ENCODE measurements around the gene SPECC1. TPM values are rescaled to one million over a fixed set of nuclear protein-coding genes. Genes with fewer than 3 reads are reported as not detected.

The SPECC1 gene
- total and polyA plus RNA-seq, 3 donors from 2014 or later = 78.6 to 160 (median 148) TPM

DNA sequence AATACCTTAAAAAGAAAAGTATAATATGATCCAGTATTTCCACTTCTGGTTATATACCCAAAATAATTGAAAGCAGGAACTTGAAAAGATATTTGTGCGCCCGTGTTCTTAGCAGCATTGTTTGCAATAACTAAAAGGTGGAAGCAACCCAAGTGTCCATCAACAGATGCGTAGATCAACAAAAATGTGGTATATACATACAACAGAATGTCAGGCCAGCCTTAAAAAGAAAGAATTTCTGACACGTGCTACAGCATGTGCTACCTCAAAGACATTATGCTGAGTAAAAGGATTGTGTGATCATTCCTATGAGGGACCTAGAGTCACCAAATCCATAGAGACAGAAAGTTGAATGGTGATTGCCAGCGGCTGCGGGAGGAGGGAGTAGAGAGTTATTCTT lies 133.1 kb downstream of the SPECC1 start:
- Histone ChIP-seq H3K9me3 (no peaks in the 10 kb centered on the region), H3K36me3 (ENCODE audit: low read depth, missing control alignments) (no peaks in the 10 kb centered on the region), H3K4me1 (no peaks in the 10 kb centered on the region), H3K27me3 (no peaks in the 10 kb centered on the region), H3K27ac (no peak overlapping the region), H3K4me3 (no peak overlapping the region)
- intact Hi-C loops (cut with DNase I; ENCODE audit: low total_unique reads) = no loop called here
- 96% methylated on average over 6 of the region's 6 CpGs for WGBS, 2 donors
- TF ChIP-seq POLR2A (IDR thresholded peaks at IDR 0.05) (no peak), CTCF (IDR thresholded peaks at IDR 0.05) (no peak)
- no peak for DNase-seq

GRCh38 chr17:20143740-20144139 lies 134.6 kb downstream of the SPECC1 start:
- H3K9me3 ChIP-seq = no peaks in the 10 kb centered on the region
- intact Hi-C loops (cut with DNase I; ENCODE audit: low total_unique reads) = no loop called here
- H3K27ac ChIP-seq = no peak overlapping the region
- H3K4me1 ChIP-seq = no peaks in the 10 kb centered on the region
- TF ChIP-seq POLR2A (IDR thresholded peaks at IDR 0.05) (no peak), CTCF (IDR thresholded peaks at IDR 0.05) (no peak)
- no peaks in the 10 kb centered on the region for H3K27me3 ChIP-seq
- no peaks in the 10 kb centered on the region for H3K36me3 ChIP-seq (ENCODE audit: low read depth, missing control alignments)
- DNase-seq = no peak
- WGBS, 2 donors = 95 to 96% methylated on average over 5 to 8 of the region's 8 CpGs
- H3K4me3 ChIP-seq = no peak overlapping the region

- Histone ChIP-seq H3K4me3 (no peak overlapping the region), H3K27ac (no peak overlapping the region), H3K36me3 (ENCODE audit: low read depth, missing control alignments) (no peaks in the 10 kb centered on the region), H3K27me3 (no peaks in the 10 kb centered on the region), H3K9me3 (no peaks in the 10 kb centered on the region), H3K4me1 (no peaks in the 10 kb centered on the region)
- WGBS, 2 donors = 47 to 69% methylated on average over 1 of the region's 1 CpG
- DNase-seq = no peak
- TF ChIP-seq CTCF (IDR thresholded peaks at IDR 0.05) = no peak
- TF ChIP-seq POLR2A (IDR thresholded peaks at IDR 0.05) = no peak
- intact Hi-C loops (cut with DNase I; ENCODE audit: low total_unique reads) = no loop called here
Observed at GRCh38 chr17:20145567-20145966, 136.4 kb downstream of the SPECC1 start.

DNA sequence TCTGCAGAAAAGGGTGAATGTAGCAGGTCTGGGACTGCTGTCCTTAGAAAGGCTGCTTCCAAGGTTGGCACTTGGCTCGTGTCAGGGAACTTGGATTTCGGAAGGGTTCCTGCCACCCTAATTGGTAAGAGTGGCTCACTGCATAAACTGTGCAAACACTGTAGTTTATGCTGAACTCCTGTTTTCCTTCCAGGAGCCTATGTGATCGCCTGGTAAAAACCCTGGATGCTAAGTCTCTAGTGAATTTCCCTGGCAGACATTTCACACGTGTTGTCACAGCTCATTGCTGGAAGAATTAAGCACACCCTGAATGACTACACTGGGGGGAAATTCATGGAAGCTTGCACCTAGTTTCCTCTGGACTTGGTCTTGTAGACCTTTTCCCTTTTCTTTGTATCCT lies 140.1 kb downstream of the SPECC1 start:
- WGBS, 2 donors = 61 to 74% methylated on average over 4 of the region's 4 CpGs
- intact Hi-C loops (cut with DNase I; ENCODE audit: low total_unique reads) = no loop called here

More for the DNA sequence above, 140.1 kb downstream of the SPECC1 start:
- no peaks in the 10 kb centered on the region for H3K36me3 ChIP-seq (ENCODE audit: low read depth, missing control alignments)
- no peaks in the 10 kb centered on the region for H3K4me1 ChIP-seq
- no peak for DNase-seq
- no peak overlapping the region for H3K27ac ChIP-seq
- no peaks in the 10 kb centered on the region for H3K27me3 ChIP-seq
- no peaks in the 10 kb centered on the region for H3K9me3 ChIP-seq
- TF ChIP-seq CTCF (IDR thresholded peaks at IDR 0.05) (no peak), POLR2A (IDR thresholded peaks at IDR 0.05) (no peak)
- no peak overlapping the region for H3K4me3 ChIP-seq
